ENCODE measurements around the gene MAP1LC3B2. TPM values are rescaled to one million over a fixed set of nuclear protein-coding genes. Genes with fewer than 3 reads are reported as not detected.

The MAP1LC3B2 gene
- total and polyA plus RNA-seq, 2 of the 13 experiments (the other 11 are each of a cell fraction or from before 2014, with no cell fraction given), result 0.60 to 2.2 TPM

DNA sequence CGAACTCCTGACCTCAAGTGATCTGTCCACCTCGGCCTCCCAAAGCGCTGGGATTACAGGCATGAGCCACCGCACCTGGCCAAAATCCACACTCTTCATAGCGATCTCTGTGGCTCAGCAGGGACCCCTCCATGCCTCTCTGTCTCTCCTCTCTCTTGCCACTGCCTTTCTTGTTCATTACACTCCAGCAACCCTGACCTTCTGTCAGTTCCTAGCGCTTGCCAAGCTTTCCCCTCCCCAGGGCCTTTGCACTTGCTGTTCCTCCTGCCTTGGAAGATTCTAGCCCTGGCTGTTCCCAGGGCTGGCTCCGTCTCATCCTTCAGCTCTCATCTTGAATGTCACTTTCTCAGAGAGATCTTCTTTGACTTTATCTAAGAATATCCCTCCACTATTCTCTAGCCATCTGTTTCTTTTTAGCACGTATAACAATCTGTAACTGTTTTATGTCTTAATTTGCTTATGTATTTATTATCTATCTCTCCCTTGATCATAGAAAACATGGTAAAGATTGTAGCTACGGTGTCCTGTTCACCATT, 38.9 kb upstream of the MAP1LC3B2 start:
- no TSS peak for BruUV-seq (replicated peaks)
- ChIA-PET CTCF (ENCODE audit: low intra/inter-chr PET ratio, low total read pairs) (no interaction called here), POLR2A (no interaction called here)
- FAIRE-seq, result no peak
- H2AFZ ChIP-seq (ENCODE audit: low read length), result no peak overlapping the region
- intact Hi-C loops (cut with micrococcal nuclease; ENCODE audit: unreplicated experiment) (no loop called here), in situ Hi-C loops (cut with HindIII; ENCODE audit: extremely low pct_ligation_motif_present, low pct_unique_long_range_greater_than_20kb) (no loop called here)
- no peaks in the 10 kb centered on the region for H3K9me3 ChIP-seq (ENCODE audit: low read length)
- no peak overlapping the region for H3K4me2 ChIP-seq (ENCODE audit: low read depth, low read length)
- H3K27me3 ChIP-seq (ENCODE audit: control insufficient read depth in 1 of 2, insufficient read depth in 2 of 2, low read length in 2 of 2), result peaks cover 0 to 40% of the 10 kb centered on the region in 2 experiments; a peak in 3 of 5 replicates
- no peak overlapping the region for H3K9ac ChIP-seq (ENCODE audit: insufficient read depth, low read depth, low read length)
- no peak for ATAC-seq
- H4K20me1 ChIP-seq (ENCODE audit: insufficient read depth, low read length), result no peaks in the 10 kb centered on the region; the same call in 1 of the 2 replicates
- H3K79me2 ChIP-seq (ENCODE audit: insufficient read depth, low read length), result no peaks in the 10 kb centered on the region
- WGBS (ENCODE audit: low lambda C conversion rate), result 50% methylated on average over 9 of the region's 9 CpGs
- H3K27ac ChIP-seq (ENCODE audit: extremely low read length, insufficient read depth, low read length), result no peak overlapping the region
- no peaks in the 10 kb centered on the region for H3K36me3 ChIP-seq (replicated peaks in 1 of 2; ENCODE audit: control insufficient read depth in 1 of 2, insufficient read depth in 2 of 2, low read length in 2 of 2)
- no peak for TF ChIP-seq MATR3 (CRISPR knock-in tag; IDR thresholded peaks at IDR 0.05)
- TF ChIP-seq, protein P1, sequence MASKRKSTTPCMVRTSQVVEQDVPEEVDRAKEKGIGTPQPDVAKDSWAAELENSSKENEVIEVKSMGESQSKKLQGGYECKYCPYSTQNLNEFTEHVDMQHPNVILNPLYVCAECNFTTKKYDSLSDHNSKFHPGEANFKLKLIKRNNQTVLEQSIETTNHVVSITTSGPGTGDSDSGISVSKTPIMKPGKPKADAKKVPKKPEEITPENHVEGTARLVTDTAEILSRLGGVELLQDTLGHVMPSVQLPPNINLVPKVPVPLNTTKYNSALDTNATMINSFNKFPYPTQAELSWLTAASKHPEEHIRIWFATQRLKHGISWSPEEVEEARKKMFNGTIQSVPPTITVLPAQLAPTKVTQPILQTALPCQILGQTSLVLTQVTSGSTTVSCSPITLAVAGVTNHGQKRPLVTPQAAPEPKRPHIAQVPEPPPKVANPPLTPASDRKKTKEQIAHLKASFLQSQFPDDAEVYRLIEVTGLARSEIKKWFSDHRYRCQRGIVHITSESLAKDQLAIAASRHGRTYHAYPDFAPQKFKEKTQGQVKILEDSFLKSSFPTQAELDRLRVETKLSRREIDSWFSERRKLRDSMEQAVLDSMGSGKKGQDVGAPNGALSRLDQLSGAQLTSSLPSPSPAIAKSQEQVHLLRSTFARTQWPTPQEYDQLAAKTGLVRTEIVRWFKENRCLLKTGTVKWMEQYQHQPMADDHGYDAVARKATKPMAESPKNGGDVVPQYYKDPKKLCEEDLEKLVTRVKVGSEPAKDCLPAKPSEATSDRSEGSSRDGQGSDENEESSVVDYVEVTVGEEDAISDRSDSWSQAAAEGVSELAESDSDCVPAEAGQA (IDR thresholded peaks at IDR 0.05; ENCODE audit: low read depth), result no peak
- TF ChIP-seq, protein P1 (CRISPR knock-in tag; IDR thresholded peaks at IDR 0.05; ENCODE audit: borderline replicate concordance), result no peak
- no peak for TF ChIP-seq EP300 (IDR thresholded peaks at IDR 0.05; ENCODE audit: low read depth in 2 of 2, low read length in 2 of 2)
- TF ChIP-seq EP300 (CRISPR knock-in tag; IDR thresholded peaks at IDR 0.05; ENCODE audit: borderline replicate concordance), result no peak
- TF ChIP-seq, protein P2, sequence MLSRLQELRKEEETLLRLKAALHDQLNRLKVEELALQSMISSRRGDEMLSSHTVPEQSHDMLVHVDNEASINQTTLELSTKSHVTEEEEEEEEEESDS (CRISPR knock-in tag; IDR thresholded peaks at IDR 0.05; ENCODE audit: borderline replicate concordance), result no peak
- TF ChIP-seq SIX1 (CRISPR knock-in tag; IDR thresholded peaks at IDR 0.05; ENCODE audit: borderline replicate concordance), result no peak
- no peaks in the 10 kb centered on the region for H3K4me1 ChIP-seq (ENCODE audit: insufficient read depth, low read length)
- DNase-seq (ENCODE audit: low spot score), result no peak
- H3K4me3 ChIP-seq (replicated peaks in 1 of 3; ENCODE audit: insufficient read depth in 1 of 3, low read depth in 2 of 3, low read length in 3 of 3), result no peak overlapping the region
